ENCODE measurements around the gene FSHR.

- no peak for TF ChIP-seq TOX (CRISPR knock-in tag; IDR thresholded peaks at IDR 0.05; ENCODE audit: borderline replicate concordance)
- TF ChIP-seq ISL1 (CRISPR knock-in tag; IDR thresholded peaks at IDR 0.05): no peak
- no peak for TF ChIP-seq SNAI2 (CRISPR knock-in tag; IDR thresholded peaks at IDR 0.05)
- TF ChIP-seq ZFP3 (CRISPR knock-in tag; IDR thresholded peaks at IDR 0.05): no peak
- no peak for TF ChIP-seq RARB (CRISPR knock-in tag; IDR thresholded peaks at IDR 0.05)
These were observed 7.8 kb upstream of the FSHR start for GRCh38 chr2:49162151-49162550.

Data from SK-N-SH treated with all-trans-retinoic acid at 6 μM for 48 hours (cell line).